Measurements from ENCODE around the gene AAMDC. TPM values are rescaled to one million over a fixed set of nuclear protein-coding genes. Genes with fewer than 3 reads are reported as not detected.

The AAMDC gene
- total RNA-seq, 4 donors from 2014 or later: 14.4 to 30.7 TPM; not detected in 2

- Histone ChIP-seq H3K27me3 (no peaks in the 10 kb centered on the region), H3K27ac (no peak overlapping the region), H3K36me3 (no peaks in the 10 kb centered on the region), H3K4me3 (no peak overlapping the region), H3K4me1 (peaks cover 0 to 18% (median 0%) of the 10 kb centered on the region in 4 donors), H3K9me3 (no peaks in the 10 kb centered on the region)
- DNase-seq: no peak
- in situ Hi-C loops (cut with MboI; ENCODE audit: low pct_ligation_motif_present in 1 of 4, low pct_unique_long_range_greater_than_20kb in 1 of 4, low sequenced_read_pairs in 3 of 4): no loop called here
- 90% methylated on average over 10 of the region's 11 CpGs; no CpG with 5 or more reads in 1 of the 2 donors for WGBS, 2 donors (ENCODE audit: low coverage in 1 of 2)
- intact Hi-C loops (cut with DNase I; ENCODE audit: low total_unique reads): no loop called here
- TF ChIP-seq EP300 (IDR thresholded peaks at IDR 0.05; ENCODE audit: low read depth): no peak
- TF ChIP-seq CTCF (IDR thresholded peaks at IDR 0.05): no peak
- TF ChIP-seq POLR2AphosphoS5 (IDR thresholded peaks at IDR 0.05): no peak
- no peak for TF ChIP-seq POLR2A (IDR thresholded peaks at IDR 0.05)
These were observed 31.7 kb upstream of the AAMDC start for GRCh38 chr11:77789061-77789730.

- Histone ChIP-seq H3K36me3 (no peaks in the 10 kb centered on the region), H3K27me3 (no peaks in the 10 kb centered on the region), H3K4me3 (no peak overlapping the region), H3K27ac (no peak overlapping the region), H3K4me1 (peaks cover 0 to 13% (median 0%) of the 10 kb centered on the region in 4 donors), H3K9me3 (no peaks in the 10 kb centered on the region)
- intact Hi-C loops (cut with DNase I; ENCODE audit: low total_unique reads): no loop called here
- WGBS, 2 donors (ENCODE audit: low coverage in 1 of 2): 100% methylated on average over 1 to 2 of the region's 5 CpGs
- in situ Hi-C loops (cut with MboI; ENCODE audit: low pct_ligation_motif_present in 1 of 4, low pct_unique_long_range_greater_than_20kb in 1 of 4, low sequenced_read_pairs in 3 of 4): no loop called here
- TF ChIP-seq POLR2A (IDR thresholded peaks at IDR 0.05) (no peak), CTCF (IDR thresholded peaks at IDR 0.05) (no peak), EP300 (IDR thresholded peaks at IDR 0.05; ENCODE audit: low read depth) (no peak), POLR2AphosphoS5 (IDR thresholded peaks at IDR 0.05) (no peak)
- no peak for DNase-seq
These were observed 31.0 kb upstream of the AAMDC start for GRCh38 chr11:77789731-77790476.

GRCh38 chr11:77791301-77791700 lies 29.6 kb upstream of the AAMDC start:
- intact Hi-C loops (cut with DNase I; ENCODE audit: low total_unique reads): no loop called here
- no peak overlapping the region for H3K4me3 ChIP-seq
- H3K9me3 ChIP-seq: no peaks in the 10 kb centered on the region
- no peaks in the 10 kb centered on the region for H3K36me3 ChIP-seq
- no peak overlapping the region for H3K27ac ChIP-seq
- in situ Hi-C loops (cut with MboI; ENCODE audit: low pct_ligation_motif_present in 1 of 4, low pct_unique_long_range_greater_than_20kb in 1 of 4, low sequenced_read_pairs in 3 of 4): no loop called here
- no peak for DNase-seq
- TF ChIP-seq POLR2A (IDR thresholded peaks at IDR 0.05) (no peak), EP300 (IDR thresholded peaks at IDR 0.05; ENCODE audit: low read depth) (no peak), CTCF (IDR thresholded peaks at IDR 0.05) (no peak), POLR2AphosphoS5 (IDR thresholded peaks at IDR 0.05) (no peak)
- 92 to 96% methylated on average over 2 to 4 of the region's 4 CpGs for WGBS, 2 donors (ENCODE audit: low coverage in 1 of 2)
- peaks cover 0 to 10% (median 0%) of the 10 kb centered on the region in 4 donors for H3K4me1 ChIP-seq
- no peaks in the 10 kb centered on the region for H3K27me3 ChIP-seq

- intact Hi-C loops (cut with DNase I; ENCODE audit: low total_unique reads): no loop called here
- in situ Hi-C loops (cut with MboI; ENCODE audit: low pct_ligation_motif_present in 1 of 4, low pct_unique_long_range_greater_than_20kb in 1 of 4, low sequenced_read_pairs in 3 of 4): no loop called here
These were observed 27.0 kb upstream of the AAMDC start for GRCh38 chr11:77793972-77794371.

More at GRCh38 chr11:77793972-77794371, 27.0 kb upstream of the AAMDC start:
- Histone ChIP-seq H3K36me3 (no peaks in the 10 kb centered on the region), H3K27ac (no peak overlapping the region), H3K4me3 (no peak overlapping the region), H3K4me1 (peaks cover 0 to under 1% (median 0%) of the 10 kb centered on the region in 4 donors), H3K9me3 (no peaks in the 10 kb centered on the region), H3K27me3 (no peaks in the 10 kb centered on the region)
- WGBS, 2 donors (ENCODE audit: low coverage in 1 of 2): 98 to 100% methylated on average over 2 of the region's 2 CpGs
- TF ChIP-seq EP300 (IDR thresholded peaks at IDR 0.05; ENCODE audit: low read depth) (no peak), POLR2AphosphoS5 (IDR thresholded peaks at IDR 0.05) (no peak), POLR2A (IDR thresholded peaks at IDR 0.05) (no peak), CTCF (IDR thresholded peaks at IDR 0.05) (no peak)
- DNase-seq: no peak
